ENCODE data around the gene PTPRN. TPM values are rescaled to one million over a fixed set of nuclear protein-coding genes. Genes with fewer than 3 reads are reported as not detected.

The PTPRN gene
- total RNA-seq, 1 experiment from 2014 or later: not detected

DNA sequence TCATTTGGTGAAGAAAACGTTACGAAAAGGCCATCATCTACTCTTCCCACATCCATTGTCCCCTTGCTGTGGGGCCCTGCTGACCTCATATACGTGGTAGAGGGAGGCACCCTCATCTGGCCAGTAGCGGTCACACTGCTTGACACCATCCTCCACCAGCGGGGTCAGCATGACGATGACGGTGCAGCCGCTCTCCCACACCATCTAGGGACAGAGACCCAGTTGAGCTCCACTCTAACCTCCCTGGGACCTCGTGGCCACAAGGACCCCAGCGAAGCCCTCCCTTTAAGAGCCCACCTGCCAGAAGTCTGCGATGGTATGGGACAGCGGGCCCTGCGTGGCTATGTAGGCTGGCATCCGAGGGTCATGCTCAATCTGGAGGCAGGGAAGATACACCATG, 13.1 kb downstream of the PTPRN start:
- no TSS peak for BruUV-seq (replicated peaks)
- no peak overlapping the region for H3K4me2 ChIP-seq (ENCODE audit: low read length)
- intact Hi-C loops (cut with micrococcal nuclease): loop anchor here (5.0 kb wide), 2 partner anchors 69 to 239 kb away; partner anchors contain the start of genes ANKZF1 and ATG9A
- CTCF ChIA-PET: interaction anchor here (1.0 to 4.5 kb wide), 4 partner anchors 18 to 266 kb away, joined by 3 to 71 read pairs (median 14); partner anchors contain the start of genes ANKZF1, ATG9A, CNPPD1 and DNAJB2
- H3K36me3 ChIP-seq (ENCODE audit: control insufficient read depth in 1 of 2, insufficient read depth in 2 of 2, low read length in 2 of 2): no peaks in the 10 kb centered on the region
- H3K9me3 ChIP-seq (ENCODE audit: control insufficient read depth in 1 of 2, insufficient read depth in 1 of 2, low read depth in 1 of 2, low read length in 2 of 2): no peaks in the 10 kb centered on the region
- no peak overlapping the region for H3K9ac ChIP-seq (ENCODE audit: low read length)
- ATAC-seq (no peak), DNase-seq (ENCODE audit: low read depth, low spot score) (no peak)
- H3K4me3 ChIP-seq (replicated peaks in 1 of 2; ENCODE audit: low read depth in 1 of 2, low read length in 2 of 2): no peak overlapping the region
- no peak overlapping the region for H2AFZ ChIP-seq (ENCODE audit: low read depth, low read length, poor library complexity, severe bottlenecking)
- POLR2A ChIA-PET: interaction anchor here (1.3 kb wide), 1 partner anchor 42 kb away, joined by 3 read pairs; the partner anchor contains the start of gene TUBA4A
- peaks cover 3 to 17% of the 10 kb centered on the region in 2 experiments; a peak in 3 of 4 replicates for H3K4me1 ChIP-seq (ENCODE audit: control insufficient read depth in 1 of 2, insufficient read depth in 2 of 2, low read length in 2 of 2)
- no peaks in the 10 kb centered on the region for H4K20me1 ChIP-seq (ENCODE audit: insufficient read depth)
- H3K27me3 ChIP-seq (ENCODE audit: insufficient read depth, low read length): peaks cover 8% of the 10 kb centered on the region; the same call in 1 of the 2 replicates
- H3K9me2 ChIP-seq (ENCODE audit: insufficient read depth): no peaks in the 10 kb centered on the region
- no peak overlapping the region for H3K27ac ChIP-seq (ENCODE audit: low read depth, low read length)
- TF ChIP-seq RAD21 (IDR thresholded peaks at IDR 0.05; ENCODE audit: low read depth) (no peak), SP1 (IDR thresholded peaks at IDR 0.05; ENCODE audit: low read depth) (no peak), SRF (IDR thresholded peaks at IDR 0.05; ENCODE audit: low read depth) (no peak)
- TF ChIP-seq, protein P1, sequence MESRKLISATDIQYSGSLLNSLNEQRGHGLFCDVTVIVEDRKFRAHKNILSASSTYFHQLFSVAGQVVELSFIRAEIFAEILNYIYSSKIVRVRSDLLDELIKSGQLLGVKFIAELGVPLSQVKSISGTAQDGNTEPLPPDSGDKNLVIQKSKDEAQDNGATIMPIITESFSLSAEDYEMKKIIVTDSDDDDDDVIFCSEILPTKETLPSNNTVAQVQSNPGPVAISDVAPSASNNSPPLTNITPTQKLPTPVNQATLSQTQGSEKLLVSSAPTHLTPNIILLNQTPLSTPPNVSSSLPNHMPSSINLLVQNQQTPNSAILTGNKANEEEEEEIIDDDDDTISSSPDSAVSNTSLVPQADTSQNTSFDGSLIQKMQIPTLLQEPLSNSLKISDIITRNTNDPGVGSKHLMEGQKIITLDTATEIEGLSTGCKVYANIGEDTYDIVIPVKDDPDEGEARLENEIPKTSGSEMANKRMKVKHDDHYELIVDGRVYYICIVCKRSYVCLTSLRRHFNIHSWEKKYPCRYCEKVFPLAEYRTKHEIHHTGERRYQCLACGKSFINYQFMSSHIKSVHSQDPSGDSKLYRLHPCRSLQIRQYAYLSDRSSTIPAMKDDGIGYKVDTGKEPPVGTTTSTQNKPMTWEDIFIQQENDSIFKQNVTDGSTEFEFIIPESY (IDR thresholded peaks at IDR 0.05; ENCODE audit: extremely low read depth, insufficient replicate concordance, low read length): no peak
- H3K79me2 ChIP-seq (ENCODE audit: insufficient read depth, low read length): no peaks in the 10 kb centered on the region
- RAD21 ChIA-PET (ENCODE audit: low non-redundant PET in 1 of 2, low total read pairs in 2 of 2, uncharacterized antibody in 2 of 2, unreplicated experiment in 2 of 2): no interaction called here

Data from HCT116 (cell line).